Chondrocyte (in vitro differentiated cells): ENCODE data around the gene CACNG8. TPM values are rescaled to one million over a fixed set of nuclear protein-coding genes. Genes with fewer than 3 reads are reported as not detected.

Experiments
- DNase-seq: peaks from one replicate; pipeline ENCODE4 v3.0.0; 2021; ENCODE audit warnings: mixed read lengths, low spot score
- H3K27ac Mint-ChIP-seq: one replicate; pipeline ENCODE4 v1.8.0; 2021; ENCODE audit warnings: mild to moderate bottlenecking, moderate library complexity, mixed read lengths; ENCODE audit not compliant: unreplicated experiment
- H3K27me3 Mint-ChIP-seq: 2 replicates; pipeline ENCODE4 v1.8.0; 2021; ENCODE audit warnings: low read depth, mixed read lengths
- H3K36me3 Mint-ChIP-seq: 2 replicates; pipeline ENCODE4 v1.8.0; 2021; ENCODE audit warnings: low read depth, mixed read lengths
- H3K4me1 Mint-ChIP-seq: 2 replicates; pipeline ENCODE4 v1.8.0; 2021; ENCODE audit warnings: low read depth, mild to moderate bottlenecking, mixed read lengths
- H3K4me3 Mint-ChIP-seq: one replicate; pipeline ENCODE4 v1.8.0; 2021; ENCODE audit warnings: mild to moderate bottlenecking, moderate library complexity, mixed read lengths; ENCODE audit not compliant: unreplicated experiment
- H3K9me3 Mint-ChIP-seq: 2 replicates; pipeline ENCODE4 v1.8.0; 2021; ENCODE audit warnings: low read depth, mixed read lengths
- CTCF ChIP-seq: fragments of 200-600 bp; sonication (generic); IDR thresholded peaks from 2 replicates; pipeline ENCODE4 v1.5.0; 2021; ENCODE audit warnings: antibody characterized with exemption, mild to moderate bottlenecking, moderate library complexity
- total RNA-seq: library from RNA; stranded (reverse); gene quantifications from 3 replicates; pipeline ENCODE4 v1.2.1, GENCODE V29; 2021

Gene CACNG8
- total RNA-seq, 1 donor from 2014 or later: 0.05 TPM

GRCh38 chr19:53988981-53989380 lies 26.2 kb downstream of the CACNG8 start:
- no peak for DNase-seq
- H3K27me3 Mint-ChIP-seq: peaks cover 19% of the 10 kb centered on the region
- no peak overlapping the region for H3K4me3 Mint-ChIP-seq

GRCh38 chr19:53989600-53990533 lies 27.1 kb downstream of the CACNG8 start:
- no peak overlapping the region for H3K27ac Mint-ChIP-seq
- no peak for DNase-seq
- no peaks in the 10 kb centered on the region for H3K9me3 Mint-ChIP-seq
- no peak overlapping the region for H3K4me3 Mint-ChIP-seq
- peaks cover 4% of the 10 kb centered on the region for H3K4me1 Mint-ChIP-seq
- H3K27me3 Mint-ChIP-seq: peaks cover 24% of the 10 kb centered on the region
- no peak for TF ChIP-seq CTCF
- H3K36me3 Mint-ChIP-seq: no peaks in the 10 kb centered on the region

More at GRCh38 chr19:53988981-53989380, 26.2 kb downstream of the CACNG8 start:
- Mint-ChIP-seq H3K4me1 (peaks cover 4% of the 10 kb centered on the region), H3K27ac (no peak overlapping the region), H3K36me3 (no peaks in the 10 kb centered on the region), H3K9me3 (no peaks in the 10 kb centered on the region)
- no peak for TF ChIP-seq CTCF

- H3K36me3 Mint-ChIP-seq: no peaks in the 10 kb centered on the region
- H3K27me3 Mint-ChIP-seq: peaks cover 31% of the 10 kb centered on the region
- no peak for TF ChIP-seq CTCF
- no peak for DNase-seq
- H3K9me3 Mint-ChIP-seq: no peaks in the 10 kb centered on the region
- peak within 1 kb of the TSS; percentile 44 for H3K4me3 Mint-ChIP-seq
- H3K4me1 Mint-ChIP-seq: peaks cover 4% of the 10 kb centered on the region
- H3K27ac Mint-ChIP-seq: no peak within 1 kb of the TSS
Measured at GRCh38 chr19:53991224-53992113, 28.7 kb downstream of the CACNG8 start, which contains the start of gene CACNG6. CACNG6 (plus strand) TSS chr19:53991637; CDS start chr19:53992878, 1,241 bp downstream.

- no peak overlapping the region for H3K27ac Mint-ChIP-seq
- no peaks in the 10 kb centered on the region for H3K9me3 Mint-ChIP-seq
- TF ChIP-seq CTCF: no peak
- H3K36me3 Mint-ChIP-seq: no peaks in the 10 kb centered on the region
- peak overlapping the region; percentile 35 for H3K4me3 Mint-ChIP-seq
- H3K4me1 Mint-ChIP-seq: peaks cover 4% of the 10 kb centered on the region
- peaks cover 32% of the 10 kb centered on the region for H3K27me3 Mint-ChIP-seq
- no peak for DNase-seq
Measured at GRCh38 chr19:53992211-53992610, 29.5 kb downstream of the CACNG8 start.

GRCh38 chr19:53992815-53993214 lies 30.1 kb downstream of the CACNG8 start:
- H3K27ac Mint-ChIP-seq: no peak overlapping the region

More at GRCh38 chr19:53992815-53993214, 30.1 kb downstream of the CACNG8 start:
- Mint-ChIP-seq H3K4me3 (no peak overlapping the region), H3K9me3 (no peaks in the 10 kb centered on the region), H3K4me1 (peaks cover 4% of the 10 kb centered on the region), H3K27me3 (peaks cover 37% of the 10 kb centered on the region), H3K36me3 (no peaks in the 10 kb centered on the region)
- no peak for TF ChIP-seq CTCF
- DNase-seq: no peak
